Stimulated activated CD8-positive, alpha-beta memory T cell treated with anti-CD3 and anti-CD28 coated beads, Interleukin-12 subunit alpha, Interleukin-12 subunit beta, amount 100 ng/mL, for 1 hour (primary cell): ENCODE results near the gene ADGRB2.

Source experiments
- DNase-seq: peaks from one replicate; pipeline ENCODE4 v3.0.0-alpha.2; 2020; ENCODE audit warnings: low read depth

ADGRB2 gene

GRCh38 chr1:31679091-31679490, 85.0 kb downstream of the ADGRB2 start:
- no peak for DNase-seq

GRCh38 chr1:31678681-31679080, 85.5 kb downstream of the ADGRB2 start:
- no peak for DNase-seq

DNA sequence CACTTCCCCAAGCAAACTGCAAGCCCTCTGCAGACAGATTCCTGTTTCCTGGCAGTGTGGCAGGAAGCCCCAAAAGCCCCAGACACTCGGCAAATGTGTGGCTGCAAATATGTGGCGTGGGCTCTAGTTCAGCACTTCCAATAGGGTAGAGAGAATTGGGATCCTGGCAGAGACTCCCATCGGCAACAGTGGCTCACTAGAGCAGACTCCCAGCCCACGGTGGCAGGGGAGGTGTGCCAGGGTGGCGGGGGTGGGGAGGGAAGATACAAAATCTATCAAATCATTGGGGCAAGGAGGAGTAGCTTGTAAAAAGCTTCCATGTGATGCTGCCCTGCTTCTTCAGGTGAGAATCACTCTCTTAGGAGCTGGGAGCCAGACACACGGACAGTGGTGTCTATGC, 86.2 kb downstream of the ADGRB2 start:
- DNase-seq: no peak

DNA sequence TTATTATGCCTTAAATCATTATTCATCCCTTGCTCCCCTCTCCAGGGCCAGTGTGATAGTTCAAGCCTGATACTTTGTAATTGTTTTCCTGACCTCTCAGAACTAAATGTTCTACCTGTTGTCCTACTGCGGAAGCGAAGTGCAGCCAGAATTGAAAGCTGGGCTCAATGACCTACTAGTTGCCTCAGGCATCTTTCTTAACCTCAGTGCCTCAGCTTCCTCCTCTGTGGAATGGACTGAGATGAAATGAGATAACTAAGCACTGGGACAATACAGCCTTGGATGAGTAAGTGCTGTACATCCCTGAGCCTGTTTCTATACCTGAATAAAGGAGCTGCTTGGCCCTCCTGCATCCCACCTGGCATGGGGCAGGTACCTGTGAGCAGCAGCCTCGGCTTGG, 86.7 kb downstream of the ADGRB2 start:
- DNase-seq: no peak
